Epidermal melanocyte (primary cell): ENCODE data around the gene CSAG1.
"Not testable (repeated sequence)": the region's sequence is repeated elsewhere in the genome, so short reads cannot be mapped to it uniquely, and the experiment has no call there.

Experiments used
- DNase-seq: peaks from one replicate; pipeline ENCODE4 v3.0.0; 2011; ENCODE audit warnings: low spot score; ENCODE audit not compliant: insufficient read length

Gene CSAG1

GRCh38 chrX:152700390-152700789 is 33.1 kb downstream of the CSAG1 start:
- not testable (repeated sequence) for DNase-seq

GRCh38 chrX:152697952-152698931 is 35.3 kb downstream of the CSAG1 start, which contains the start of gene MAGEA3:
MAGEA3 (plus strand) TSS chrX:152698794; CDS start chrX:152700833, 2,039 bp downstream.
- not testable (repeated sequence) for DNase-seq

GRCh38 chrX:152681012-152681411 is 52.5 kb downstream of the CSAG1 start:
- DNase-seq, result not testable (repeated sequence)
